ENCODE data around the gene USF2.

GRCh38 chr19:35298561-35298972, 29.8 kb downstream of the USF2 start:
- TF ChIP-seq CTCF (optimal IDR thresholded peaks at IDR 0.05 in 1 of 3, IDR thresholded peaks at IDR 0.05 in 1 of 3, conservative IDR thresholded peaks at IDR 0.05 in 1 of 3; ENCODE audit: extremely low read depth in 1 of 3, insufficient read depth in 2 of 3, low read length in 3 of 3) (no peak), EZH2 (IDR thresholded peaks at IDR 0.05; ENCODE audit: low read length) (no peak)

Measured in keratinocyte (primary cell).